HG03060 (cell line): ENCODE results near the gene FOXN4.

Experiments
- ATAC-seq: cut with Tn5 transposase; IDR thresholded peaks from one replicate; pipeline ENCODE4 v1.9.1; 2021; ENCODE audit warnings: low read depth, moderate number of reproducible peaks; ENCODE audit not compliant: unreplicated experiment

The FOXN4 gene

DNA sequence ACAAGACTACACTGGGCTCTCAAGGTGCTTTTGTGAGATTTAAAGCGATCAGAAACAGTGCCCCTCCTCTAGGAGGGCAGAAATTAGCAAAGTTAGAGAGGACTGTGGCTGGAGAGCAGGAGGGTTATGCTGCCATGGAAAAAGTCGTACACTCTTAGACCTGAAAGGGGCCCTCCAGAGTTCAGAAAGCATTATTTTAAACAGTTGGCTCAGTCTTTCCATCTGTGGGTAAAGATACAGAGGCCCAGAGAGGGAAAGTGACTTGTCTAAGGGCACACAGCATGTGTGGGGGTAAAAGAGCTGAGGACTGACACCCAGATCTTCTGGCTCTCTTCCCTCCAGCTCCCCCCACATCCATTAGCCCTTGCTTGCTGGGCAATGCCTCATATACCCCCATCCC, 47.1 kb downstream of the FOXN4 start:
- ATAC-seq: no peak

DNA sequence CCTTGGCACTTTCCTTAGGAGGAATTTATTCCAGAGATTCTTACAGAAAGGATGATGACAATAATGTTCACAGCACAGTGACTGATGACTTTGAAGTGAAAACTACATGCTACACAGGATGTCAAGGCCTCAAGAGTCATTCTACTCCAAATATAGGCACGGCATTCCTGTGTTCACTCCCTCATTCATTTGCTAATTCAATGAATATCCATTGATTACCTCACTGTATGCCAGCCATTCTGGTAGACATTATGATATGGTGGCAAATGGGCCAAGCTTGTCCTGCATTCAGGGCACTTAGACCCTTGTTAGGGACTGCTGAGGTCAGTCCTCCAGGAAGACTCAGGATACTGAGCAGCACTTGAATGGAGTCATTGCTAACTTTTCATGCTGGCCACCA, 48.0 kb downstream of the FOXN4 start:
- ATAC-seq: no peak

DNA sequence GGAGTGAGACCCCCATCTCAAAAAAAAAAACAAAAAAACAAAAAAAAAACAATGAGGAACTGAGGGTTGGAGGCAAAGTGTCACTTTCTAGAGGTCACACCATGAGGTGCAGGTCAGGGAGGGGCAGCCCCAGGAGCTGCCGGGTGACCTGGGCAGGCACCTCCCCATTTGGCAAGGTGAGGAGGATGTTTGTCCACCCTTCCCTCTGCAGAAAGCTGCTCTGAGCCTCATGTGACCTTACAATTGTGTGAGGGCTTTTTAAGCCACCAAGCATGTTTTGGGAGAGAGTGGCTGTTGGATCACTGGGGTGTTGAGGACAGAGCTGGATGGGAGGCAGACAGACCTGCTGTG, 49.6 kb downstream of the FOXN4 start:
- no peak for ATAC-seq

DNA sequence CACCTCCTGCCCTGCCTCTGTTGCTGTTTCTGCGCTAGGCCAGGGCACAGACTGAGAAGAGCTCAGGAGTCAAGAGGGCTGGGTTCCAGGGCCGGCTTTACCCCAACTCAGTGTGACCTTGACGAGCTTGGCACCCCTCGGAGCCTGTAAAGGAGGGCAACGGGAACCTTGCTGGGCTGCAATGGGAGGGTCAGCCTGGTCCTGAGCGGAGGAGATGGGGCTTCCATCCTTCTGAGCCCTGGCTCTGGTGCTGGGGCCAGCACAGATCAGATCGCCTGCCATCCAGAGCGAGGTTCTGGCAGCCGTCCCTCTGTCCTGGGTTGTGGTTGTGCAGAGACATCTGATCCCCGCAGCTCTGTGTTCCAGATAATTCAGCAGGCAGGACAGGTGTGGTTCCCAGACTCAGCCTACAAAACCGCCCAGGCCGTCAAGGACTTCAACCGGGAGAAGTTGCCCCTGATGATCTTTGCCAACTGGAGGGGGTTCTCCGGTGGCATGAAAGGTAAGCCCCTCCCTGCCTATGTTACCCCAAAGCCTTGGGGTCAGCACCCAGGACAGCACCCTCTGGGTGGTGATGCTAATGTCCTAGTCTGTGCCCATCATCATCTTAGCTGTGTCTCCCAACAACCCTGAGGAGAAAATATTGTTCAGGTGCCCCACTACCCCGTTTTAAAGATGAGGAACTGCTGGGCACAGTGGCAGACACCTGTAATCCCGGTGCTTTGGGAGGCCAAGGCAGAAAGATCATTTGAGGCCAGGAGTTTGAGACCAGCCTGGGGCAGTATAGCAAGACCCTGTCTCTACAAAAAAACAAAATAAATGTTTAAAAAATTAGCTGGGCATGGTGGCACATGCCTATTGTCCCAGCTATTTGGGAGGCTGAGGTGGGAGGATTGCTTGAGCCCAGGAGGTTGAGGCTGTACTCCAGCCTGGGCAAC, 50.2 kb downstream of the FOXN4 start:
- ATAC-seq: no peak

DNA sequence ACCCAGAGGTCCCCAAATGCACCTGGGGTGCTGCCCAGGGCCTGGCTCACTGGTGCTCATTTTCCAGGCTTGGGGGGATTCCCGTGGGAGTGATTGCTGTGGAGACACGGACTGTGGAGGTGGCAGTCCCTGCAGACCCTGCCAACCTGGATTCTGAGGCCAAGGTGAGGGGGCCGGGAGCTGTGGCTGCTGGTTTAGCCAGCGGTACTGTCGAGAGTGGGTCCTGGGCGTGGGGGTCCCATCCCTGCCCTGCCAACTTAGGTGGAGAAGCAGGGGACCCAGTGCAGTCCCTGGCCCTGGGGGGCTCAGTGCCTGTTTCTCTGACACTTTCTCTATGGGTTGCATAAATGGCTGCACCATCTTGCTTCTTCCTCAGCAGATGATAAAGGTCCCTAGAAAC, 50.9 kb downstream of the FOXN4 start:
- ATAC-seq: no peak

DNA sequence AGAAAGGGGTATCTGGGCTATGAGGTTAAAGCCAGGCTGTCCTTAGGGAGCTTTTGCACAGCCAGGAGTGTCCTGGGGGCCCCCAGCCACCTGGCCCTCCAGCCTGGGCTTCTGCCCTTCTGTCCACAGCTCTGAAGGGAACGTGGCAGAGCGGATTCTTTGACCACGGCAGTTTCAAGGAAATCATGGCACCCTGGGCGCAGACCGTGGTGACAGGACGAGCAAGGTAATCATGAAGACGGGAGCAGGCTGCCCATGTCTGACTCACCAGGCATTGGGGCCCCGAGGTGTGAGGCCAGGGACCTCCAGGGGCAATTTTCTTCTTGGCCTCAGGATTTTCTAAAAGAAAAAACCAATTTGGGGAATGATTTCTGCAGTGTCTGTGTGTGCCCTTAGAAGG, 53.1 kb downstream of the FOXN4 start:
- ATAC-seq: no peak

DNA sequence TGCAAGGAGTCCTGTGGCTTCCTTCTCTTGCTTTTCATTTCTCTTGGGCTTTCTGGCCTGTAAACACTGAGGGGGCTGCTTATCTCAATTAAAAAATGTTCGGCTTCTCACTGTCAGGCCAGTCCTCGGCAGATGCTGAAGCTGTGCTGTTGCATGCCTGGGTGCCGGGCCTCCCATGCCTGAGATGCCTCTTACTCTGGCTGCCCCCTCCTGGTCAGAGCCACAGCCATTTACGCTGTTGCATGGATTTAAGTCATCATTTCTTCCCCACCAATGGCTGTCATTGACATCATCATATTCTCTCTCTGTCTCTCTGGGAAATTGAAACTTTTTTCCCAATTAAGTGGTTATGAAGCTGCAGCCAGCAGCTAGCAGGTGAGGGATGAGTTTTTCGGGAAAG, 53.7 kb downstream of the FOXN4 start:
- no peak for ATAC-seq

DNA sequence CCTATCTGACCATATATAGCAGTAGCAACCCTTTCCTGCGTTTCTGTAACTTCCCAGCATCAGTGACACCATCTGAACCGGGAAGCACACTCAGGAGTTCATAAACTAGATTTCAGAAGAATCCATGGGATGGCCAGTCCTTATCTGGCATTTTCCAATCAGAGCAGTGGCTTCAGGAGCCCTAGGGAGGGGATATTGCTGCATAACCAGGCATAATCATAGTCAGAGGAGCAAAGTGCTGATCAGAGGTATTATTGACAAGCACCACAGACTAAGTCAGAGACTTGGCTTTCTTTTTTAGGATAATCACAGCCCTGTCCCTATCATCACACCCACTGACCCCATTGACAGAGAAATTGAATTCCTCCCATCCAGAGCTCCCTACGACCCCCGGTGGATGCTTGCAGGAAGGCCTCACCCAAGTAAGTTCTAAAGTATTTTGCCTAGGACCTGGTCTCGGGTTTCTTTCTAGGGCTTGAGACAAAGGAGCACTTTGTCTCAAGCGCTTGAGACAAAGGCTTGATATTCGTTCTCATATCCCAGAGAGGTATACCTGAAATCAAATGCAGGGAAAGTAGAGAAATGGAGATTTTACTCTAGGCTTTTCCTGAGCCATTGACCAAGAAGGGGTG, 55.1 kb downstream of the FOXN4 start:
- no peak for ATAC-seq

DNA sequence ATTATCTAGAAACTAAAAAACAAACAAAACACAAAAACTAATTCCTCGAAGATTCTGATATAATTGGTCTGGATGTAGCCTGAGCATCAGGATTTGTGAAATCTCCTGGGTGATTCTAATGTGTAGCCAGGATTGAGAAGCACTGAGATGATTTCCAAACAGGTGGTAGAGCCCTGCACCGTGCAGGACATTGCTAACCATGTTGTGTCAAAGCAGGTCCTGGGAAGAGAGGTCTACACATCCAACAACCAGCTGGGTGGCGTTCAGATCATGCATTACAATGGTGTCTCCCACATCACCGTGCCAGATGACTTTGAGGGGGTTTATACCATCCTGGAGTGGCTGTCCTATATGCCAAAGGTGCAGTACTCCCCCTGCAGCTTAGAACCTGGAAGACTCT, 56.3 kb downstream of the FOXN4 start:
- ATAC-seq: no peak

DNA sequence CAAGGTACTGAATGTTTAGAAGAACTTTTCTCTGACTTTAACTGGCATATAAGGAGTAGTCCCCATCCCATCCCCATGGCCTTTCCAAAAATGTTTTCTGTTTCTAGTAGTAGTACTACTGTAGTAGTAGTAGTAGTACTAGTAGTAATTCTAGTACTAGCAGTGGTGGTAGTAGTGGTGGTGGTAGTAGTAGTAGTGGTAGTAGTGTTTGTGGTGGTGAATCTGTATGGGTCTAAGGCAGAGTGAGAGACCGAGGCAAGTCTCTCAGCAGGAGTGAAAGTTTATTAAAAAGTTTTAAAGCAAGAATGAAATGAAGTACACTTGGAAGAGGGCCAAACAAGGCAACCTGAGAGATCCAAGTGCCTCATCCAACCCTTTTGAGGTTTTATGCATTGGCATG, 58.6 kb downstream of the FOXN4 start:
- no peak for ATAC-seq

DNA sequence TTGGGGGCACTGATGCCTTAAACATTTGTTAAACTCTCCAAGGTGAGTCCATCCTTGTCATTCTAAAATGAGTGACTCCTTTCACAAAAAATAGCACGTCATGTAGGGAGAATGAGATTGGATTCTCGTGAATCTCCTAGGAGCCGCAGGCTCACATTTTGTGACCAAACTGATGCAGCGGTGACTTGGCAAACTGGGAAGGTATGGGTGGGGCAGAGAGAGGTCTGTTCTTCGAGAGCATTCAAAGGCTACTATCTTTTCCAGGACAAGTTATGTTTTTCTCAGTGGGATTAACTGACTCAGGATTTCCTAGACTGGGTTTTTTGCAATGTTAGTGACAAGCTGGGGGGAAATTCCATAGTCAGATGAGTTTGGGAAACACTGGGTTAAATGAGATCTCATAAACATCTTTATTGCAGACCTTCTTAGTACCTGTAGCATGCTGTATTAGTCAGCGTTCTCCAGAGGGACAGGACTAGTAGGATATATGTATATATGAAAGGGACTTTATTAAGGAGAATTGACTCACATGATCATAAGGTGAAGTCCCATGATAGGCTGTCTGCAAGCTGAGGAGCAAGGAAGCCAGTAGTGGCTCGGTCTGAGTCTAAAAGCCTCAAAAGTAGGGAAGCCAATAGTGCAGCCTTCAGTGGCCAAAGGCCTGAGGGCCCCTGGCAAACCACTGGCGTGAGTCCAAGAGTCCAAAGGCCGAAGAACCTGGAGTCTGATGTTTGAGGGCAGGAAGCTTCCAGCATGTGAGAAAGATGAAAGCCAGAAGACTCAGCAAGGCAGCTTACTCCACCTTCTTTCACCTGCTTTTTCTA, 61.0 kb downstream of the FOXN4 start:
- ATAC-seq: no peak

DNA sequence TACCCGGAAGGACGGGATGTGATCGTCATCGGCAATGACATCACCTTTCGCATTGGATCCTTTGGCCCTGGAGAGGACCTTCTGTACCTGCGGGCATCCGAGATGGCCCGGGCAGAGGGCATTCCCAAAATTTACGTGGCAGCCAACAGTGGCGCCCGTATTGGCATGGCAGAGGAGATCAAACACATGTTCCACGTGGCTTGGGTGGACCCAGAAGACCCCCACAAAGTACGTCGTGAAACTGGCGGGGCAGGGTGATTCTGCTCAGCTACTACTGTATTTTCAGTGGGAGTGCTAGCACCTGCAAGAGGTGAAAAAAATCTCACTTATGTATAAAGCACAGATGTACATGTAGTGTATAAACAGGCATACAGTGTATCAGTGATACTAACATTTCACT, 62.9 kb downstream of the FOXN4 start:
- ATAC-seq: no peak

DNA sequence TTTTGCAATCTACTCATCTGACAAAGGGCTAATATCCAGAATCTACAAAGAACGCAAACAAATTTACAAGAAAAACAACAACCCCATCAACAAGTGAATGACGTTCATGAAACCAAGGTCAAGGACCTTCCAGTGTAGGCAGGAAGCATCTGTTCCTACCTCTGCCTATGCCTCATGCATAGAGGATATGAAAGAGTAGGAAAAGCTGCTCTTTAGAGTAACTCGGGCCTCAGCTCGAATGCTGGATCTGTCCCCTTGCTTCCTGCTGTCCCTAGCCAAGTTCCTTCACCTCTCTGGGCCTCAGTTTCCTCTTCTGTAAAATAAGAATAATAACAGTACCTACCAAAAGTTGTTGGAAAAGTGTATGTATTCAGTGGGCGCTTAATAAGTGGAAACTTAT, 65.0 kb downstream of the FOXN4 start:
- ATAC-seq: no peak

DNA sequence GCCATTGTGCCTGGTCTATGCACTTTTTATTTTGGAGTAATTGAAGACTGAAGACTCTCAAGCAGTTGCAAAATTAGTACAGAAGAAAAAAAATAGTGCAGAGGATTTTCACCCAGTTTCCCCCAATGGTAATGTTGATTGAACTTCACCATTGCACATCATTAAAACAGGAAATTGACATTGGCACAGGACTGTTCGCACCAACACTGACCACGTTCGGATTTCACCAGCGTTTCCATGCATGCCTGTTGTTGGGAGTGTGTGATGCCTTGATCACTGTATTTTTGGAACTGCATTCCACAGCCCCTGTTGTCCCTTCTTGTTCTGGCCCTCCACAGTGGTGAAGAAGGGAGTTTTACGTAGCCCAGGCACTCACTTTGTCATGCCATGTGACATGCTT, 67.1 kb downstream of the FOXN4 start:
- ATAC-seq: no peak

DNA sequence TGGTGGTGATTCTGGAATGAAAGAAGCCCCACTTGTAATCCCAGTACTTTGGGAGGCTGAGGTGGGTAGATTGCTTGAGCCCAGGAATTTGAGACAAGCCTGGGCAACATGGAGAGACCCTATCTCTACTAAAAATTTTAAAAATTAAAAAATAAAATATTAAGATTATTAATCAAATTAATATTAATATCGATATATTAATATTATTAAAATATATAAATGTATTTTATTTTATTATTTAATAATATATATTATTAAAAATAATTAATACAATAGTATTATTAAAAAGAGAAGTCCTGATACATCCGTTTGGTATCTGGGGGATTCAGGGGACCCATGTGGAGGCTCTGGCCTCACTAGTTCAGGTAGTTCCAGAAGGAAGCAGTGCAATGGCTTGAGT, 68.7 kb downstream of the FOXN4 start:
- no peak for ATAC-seq

DNA sequence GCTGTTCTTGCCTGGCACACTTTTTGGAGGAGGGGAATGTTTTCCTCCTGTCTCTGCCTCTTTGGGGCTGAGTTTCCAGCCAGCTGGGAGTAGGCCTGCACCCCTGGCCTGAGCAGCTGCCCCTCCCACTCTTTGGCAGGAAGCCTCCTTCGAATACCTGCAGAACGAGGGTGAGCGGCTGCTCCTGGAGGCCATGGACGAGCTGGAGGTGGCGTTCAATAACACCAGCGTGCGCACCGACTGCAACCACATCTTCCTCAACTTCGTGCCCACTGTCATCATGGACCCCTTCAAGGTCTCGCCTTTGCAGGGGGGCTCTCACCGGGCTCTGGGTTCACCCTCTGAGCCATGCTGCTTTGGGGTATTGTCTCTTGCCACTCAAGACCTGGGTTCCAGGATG, 69.4 kb downstream of the FOXN4 start:
- ATAC-seq: no peak

DNA sequence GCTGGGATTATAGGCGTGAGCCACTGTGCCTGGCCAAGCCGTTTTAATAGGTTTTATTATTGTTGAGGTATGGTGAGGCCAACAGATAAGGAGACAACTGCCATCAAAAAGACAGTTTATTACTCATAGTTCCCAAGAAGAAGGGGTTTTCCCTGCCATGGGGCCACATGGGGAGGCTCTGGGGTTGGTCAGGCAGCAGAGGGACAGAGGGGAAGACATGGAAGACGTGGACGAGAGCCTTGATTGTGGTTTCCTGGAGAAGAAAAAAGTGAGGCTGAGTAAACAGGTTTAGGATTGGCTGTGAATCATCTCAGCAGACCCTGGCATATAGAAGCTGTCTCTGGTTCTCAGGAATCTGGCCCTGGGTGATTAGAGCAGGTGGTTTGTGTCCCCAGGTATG, 69.9 kb downstream of the FOXN4 start:
- no peak for ATAC-seq

DNA sequence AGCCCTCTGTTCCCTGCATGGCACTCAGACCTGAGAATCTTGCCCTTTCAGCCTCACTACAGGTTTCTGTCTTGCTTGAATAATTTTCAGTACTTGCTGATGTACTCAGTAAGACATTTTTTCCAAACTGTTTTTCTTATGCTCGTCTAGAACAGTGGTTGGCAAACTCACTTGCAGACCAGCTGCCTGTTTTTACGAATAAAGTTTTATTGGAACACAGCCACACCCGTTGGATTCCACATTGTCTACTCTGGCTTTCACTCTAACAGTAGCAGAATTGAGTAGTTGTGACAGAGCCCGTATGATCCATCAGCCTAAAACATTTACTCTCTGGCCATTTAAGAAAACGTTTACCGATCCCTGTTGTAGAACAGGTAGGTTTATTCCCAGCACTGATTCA, 72.8 kb downstream of the FOXN4 start:
- ATAC-seq: no peak

DNA sequence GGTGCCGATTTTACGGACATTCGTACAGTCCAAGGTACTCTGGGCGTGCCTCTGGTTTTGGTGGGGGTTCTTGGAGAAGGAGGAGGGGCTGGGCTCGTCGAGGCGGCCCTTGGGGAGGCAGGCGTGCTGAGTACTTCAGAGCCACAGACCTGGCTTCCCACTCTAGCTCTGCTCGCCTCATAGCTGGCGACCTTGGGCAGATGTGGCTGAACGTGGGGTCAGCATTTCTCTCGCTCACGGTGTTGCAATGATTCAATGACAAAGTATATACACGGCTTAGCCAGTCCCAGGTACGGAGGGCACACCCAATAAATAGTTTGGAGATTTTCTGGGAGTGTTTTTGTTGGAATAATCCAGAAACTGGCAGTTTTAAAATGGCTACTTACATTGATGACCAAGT, 75.1 kb downstream of the FOXN4 start:
- ATAC-seq: no peak

DNA sequence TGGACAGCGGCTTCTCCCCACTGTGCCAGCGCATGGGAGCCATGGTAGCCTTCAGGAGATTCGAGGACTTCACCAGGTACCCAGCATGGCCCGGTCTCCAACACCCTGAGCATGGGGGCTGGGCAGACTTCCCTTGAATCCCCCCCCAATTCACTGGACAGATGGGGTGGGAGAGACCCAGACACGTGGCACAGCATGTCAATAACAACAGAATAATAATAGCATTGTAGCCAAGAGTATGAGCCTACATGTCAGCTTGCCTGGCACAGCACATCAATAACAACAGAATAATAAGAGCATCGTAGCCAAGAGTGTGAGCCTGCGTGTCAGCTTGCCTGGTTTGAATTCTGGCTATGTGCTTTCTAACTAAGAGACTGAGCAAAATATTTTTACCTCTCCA, 76.4 kb downstream of the FOXN4 start:
- no peak for ATAC-seq

DNA sequence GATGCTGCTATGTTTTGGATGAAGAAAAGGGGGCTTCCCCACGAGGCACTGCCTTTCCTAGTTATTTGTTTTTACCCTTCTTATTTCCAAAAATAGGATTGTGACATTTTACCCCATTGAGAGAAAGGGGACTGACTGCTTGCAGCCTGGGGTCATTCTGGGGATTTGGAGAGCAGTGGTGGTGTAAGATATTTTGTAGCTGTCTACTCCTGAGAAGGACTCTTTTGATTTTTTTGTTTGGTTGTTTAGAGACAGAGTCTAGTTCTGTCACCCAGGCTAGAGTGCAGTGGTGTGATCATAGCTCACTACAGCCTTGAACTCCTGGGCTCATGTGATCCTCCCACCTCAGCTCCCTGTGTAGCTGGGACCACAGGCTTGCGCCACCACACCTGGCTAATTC, 78.9 kb downstream of the FOXN4 start:
- no peak for ATAC-seq
